CD4-positive, alpha-beta memory T cell (primary cell): ENCODE data around the gene CEP112. TPM values are rescaled to one million over a fixed set of nuclear protein-coding genes. Genes with fewer than 3 reads are reported as not detected.

ENCODE experiments used
- CTCF ChIA-PET: fragments of 350-600 bp; sonication (Branson Sonifier 250); formaldehyde crosslinking; loops from one replicate; lab custom pipeline; 2021; ENCODE audit warnings: inconsistent platforms; ENCODE audit not compliant: partially characterized antibody; lab: Charles Lee
- POLR2A ChIA-PET: fragments of 350-600 bp; sonication (Branson Sonifier 250); formaldehyde crosslinking; loops from one replicate; lab custom pipeline; 2021; ENCODE audit not compliant: partially characterized antibody; lab: Charles Lee
- DNase-seq, 5 donors: peaks; one replicate each; pipeline versions ENCODE4 v3.0.0 to v3.0.0-alpha.2; 2020 to 2022; ENCODE audit warnings: mixed read lengths in 1 of 5
- H3K27ac ChIP-seq: one replicate; pipeline ENCODE4 v1.7.0; 2013; ENCODE audit warnings: low read depth, low read length
- H3K27me3 ChIP-seq: 2 replicates; pipeline ENCODE4 v1.7.0; 2013; ENCODE audit warnings: mild to moderate bottlenecking, low read length, moderate library complexity; ENCODE audit not compliant: insufficient read depth
- H3K36me3 ChIP-seq: 2 replicates; pipeline ENCODE4 v1.7.0; 2013; ENCODE audit warnings: mild to moderate bottlenecking, low read length, moderate library complexity; ENCODE audit not compliant: insufficient read depth
- H3K4me1 ChIP-seq: 2 replicates; pipeline ENCODE4 v1.7.0; 2013; ENCODE audit warnings: mild to moderate bottlenecking, low read length, moderate library complexity; ENCODE audit not compliant: insufficient read depth
- H3K4me3 ChIP-seq, 2 donors: one replicate each; pipeline ENCODE4 v1.7.0; 2013; ENCODE audit warnings: low read length in 2 of 2, mild to moderate bottlenecking in 1 of 2
- H3K9me3 ChIP-seq, 2 donors: one replicate each; pipeline ENCODE4 v1.7.0; 2013; ENCODE audit warnings: low read length in 2 of 2, control low read depth in 1 of 2; ENCODE audit not compliant: control insufficient read depth in 1 of 2
- H3K27ac Mint-ChIP-seq, 7 donors: one replicate each; pipeline ENCODE4 v1.8.0; 2020 to 2021; ENCODE audit warnings: mixed read lengths in 7 of 7, mild to moderate bottlenecking in 6 of 7, inconsistent platforms in 3 of 7, moderate library complexity in 3 of 7
- H3K27me3 Mint-ChIP-seq, 2 donors: one replicate each; pipeline ENCODE4 v1.8.0; 2020 to 2021; ENCODE audit warnings: mixed read lengths in 2 of 2
- H3K36me3 Mint-ChIP-seq, 2 donors: one replicate each; pipeline ENCODE4 v1.8.0; 2020 to 2021; ENCODE audit warnings: mixed read lengths in 2 of 2, inconsistent platforms in 1 of 2, mild to moderate bottlenecking in 1 of 2
- H3K4me1 Mint-ChIP-seq, 4 donors: one replicate each; pipeline ENCODE4 v1.8.0; 2020 to 2021; ENCODE audit warnings: mixed read lengths in 4 of 4, mild to moderate bottlenecking in 1 of 4
- H3K4me3 Mint-ChIP-seq, 8 donors: one replicate each; pipeline ENCODE4 v1.8.0; 2020 to 2021; ENCODE audit warnings: mixed read lengths in 8 of 8, mild to moderate bottlenecking in 7 of 8, moderate library complexity in 6 of 8, inconsistent platforms in 3 of 8
- H3K9me3 Mint-ChIP-seq, 8 donors: one replicate each; pipeline ENCODE4 v1.8.0; 2020 to 2021; ENCODE audit warnings: mixed read lengths in 8 of 8, mild to moderate bottlenecking in 5 of 8, inconsistent platforms in 3 of 8, moderate library complexity in 1 of 8
- intact Hi-C: fragments of 100-400 bp; cut with micrococcal nuclease; formaldehyde crosslinking; loops from one replicate; pipeline ENCODE4 v1.15.1; 2023
- polyA plus RNA-seq, 2 donors: library from polyadenylated mRNA; unstranded; fragments of 300-500 nt; fragmentation: Illumina TruSeq; gene quantifications; one replicate each; pipeline ENCODE4 v1.2.3, GENCODE V29; 2021
- total RNA-seq, 2 experiments: library from RNA; stranded (reverse); gene quantifications; one replicate each; pipeline ENCODE4 v1.2.3, GENCODE V29; 2021

CEP112 gene
- total and polyA plus RNA-seq, 4 experiments from 2014 or later: 0.34 to 3.9 (median 1.4) TPM

- Histone ChIP-seq H3K9me3 (no peaks in the 10 kb centered on the region), H3K27ac (no peak overlapping the region), H3K27me3 (no peaks in the 10 kb centered on the region), H3K4me1 (no peaks in the 10 kb centered on the region), H3K4me3 (no peak overlapping the region), H3K36me3 (no peaks in the 10 kb centered on the region)
- no peak overlapping the region for H3K4me3 Mint-ChIP-seq
- H3K27me3 Mint-ChIP-seq: no peaks in the 10 kb centered on the region
- POLR2A ChIA-PET: no interaction called here
- H3K9me3 Mint-ChIP-seq: peaks cover 2 to 14% (median 8%) of the 10 kb centered on the region in 8 donors
- peaks cover 0 to 4% (median 0%) of the 10 kb centered on the region in 4 donors for H3K4me1 Mint-ChIP-seq
- DNase-seq: no peak
- intact Hi-C loops: no loop called here
- H3K36me3 Mint-ChIP-seq: peaks cover 5 to 11% of the 10 kb centered on the region in 2 donors
- CTCF ChIA-PET: no interaction called here
- no peak overlapping the region for H3K27ac Mint-ChIP-seq
These were observed 56.0 kb downstream of the CEP112 start for GRCh38 chr17:66135896-66136295.

DNA sequence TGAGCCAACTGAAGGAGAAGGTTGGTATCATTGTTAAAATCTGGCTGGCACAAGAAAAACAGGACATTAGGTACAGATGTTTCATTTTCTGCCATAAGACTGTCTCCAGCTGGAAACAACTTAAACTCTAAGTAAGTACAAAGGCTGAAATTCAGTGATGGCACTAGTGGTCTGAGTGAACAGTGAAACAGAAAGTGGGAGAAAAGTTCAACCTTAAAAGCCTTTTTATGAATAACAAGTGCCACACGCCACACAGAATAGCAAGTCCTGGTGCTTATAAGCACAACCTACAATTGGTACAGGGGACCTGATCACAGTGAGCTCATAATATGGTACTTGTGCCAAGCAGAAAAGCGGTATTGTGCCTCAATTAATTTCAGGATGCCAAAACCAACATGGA is 56.7 kb downstream of the CEP112 start:
- Histone ChIP-seq H3K4me3 (no peak overlapping the region), H3K27ac (no peak overlapping the region), H3K36me3 (no peaks in the 10 kb centered on the region), H3K27me3 (no peaks in the 10 kb centered on the region), H3K9me3 (no peaks in the 10 kb centered on the region), H3K4me1 (no peaks in the 10 kb centered on the region)
- intact Hi-C loops: no loop called here
- Mint-ChIP-seq H3K27ac (no peak overlapping the region), H3K36me3 (peaks cover 5 to 11% of the 10 kb centered on the region in 2 donors), H3K4me3 (no peak overlapping the region), H3K9me3 (peaks cover 2 to 14% (median 8%) of the 10 kb centered on the region in 8 donors), H3K27me3 (peaks cover 0 to 1% of the 10 kb centered on the region in 2 donors), H3K4me1 (peaks cover 0 to 4% (median 0%) of the 10 kb centered on the region in 4 donors)
- ChIA-PET CTCF (no interaction called here), POLR2A (no interaction called here)
- no peak for DNase-seq

DNA sequence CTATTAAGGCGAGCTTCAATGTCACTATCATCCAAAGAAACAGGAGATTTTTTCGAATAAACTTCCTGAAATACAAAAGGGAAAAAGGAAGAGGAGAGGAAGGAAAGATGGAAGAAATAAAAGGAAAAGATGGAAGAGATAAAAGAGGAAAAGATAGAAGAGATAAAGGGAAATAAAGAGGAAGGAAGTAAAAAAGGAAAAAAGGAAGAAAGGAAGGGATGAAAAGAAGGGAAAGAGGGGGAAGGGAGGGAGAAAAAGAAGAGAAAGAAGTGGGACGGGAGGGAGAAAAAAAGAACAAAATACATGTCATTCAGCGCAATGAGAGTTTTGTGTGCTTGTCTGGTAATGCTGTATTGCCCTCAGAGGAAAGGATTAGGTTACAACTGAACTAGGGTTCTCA is 62.2 kb downstream of the CEP112 start:
- Histone ChIP-seq H3K27me3 (no peaks in the 10 kb centered on the region), H3K27ac (no peak overlapping the region), H3K4me1 (no peaks in the 10 kb centered on the region), H3K4me3 (no peak overlapping the region), H3K36me3 (no peaks in the 10 kb centered on the region), H3K9me3 (no peaks in the 10 kb centered on the region)
- no peak for DNase-seq
- H3K9me3 Mint-ChIP-seq: no peaks in the 10 kb centered on the region
- POLR2A ChIA-PET: no interaction called here
- intact Hi-C loops: no loop called here
- H3K27ac Mint-ChIP-seq: no peak overlapping the region
- H3K36me3 Mint-ChIP-seq: no peaks in the 10 kb centered on the region
- peaks cover 1 to 3% of the 10 kb centered on the region in 2 donors for H3K27me3 Mint-ChIP-seq
- CTCF ChIA-PET: no interaction called here
- no peak overlapping the region for H3K4me3 Mint-ChIP-seq
- H3K4me1 Mint-ChIP-seq: no peaks in the 10 kb centered on the region

DNA sequence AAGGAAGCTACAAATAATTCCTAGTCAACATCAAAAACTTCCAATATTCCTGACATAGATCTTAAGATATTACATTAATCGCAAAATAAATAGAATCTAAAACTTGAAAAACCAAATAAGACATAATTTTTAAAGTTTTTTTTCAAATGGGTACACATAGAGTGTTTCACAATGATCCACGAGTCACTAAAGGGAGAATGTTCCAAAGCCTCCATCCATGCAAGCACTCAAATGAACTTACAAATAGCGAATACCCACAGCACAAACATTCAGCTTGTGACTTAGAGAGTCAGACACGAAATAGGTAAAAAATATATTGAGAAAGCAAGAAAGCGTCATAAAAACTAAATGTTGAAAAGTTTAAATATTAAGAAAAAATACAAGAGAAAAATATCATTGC is 65.7 kb downstream of the CEP112 start:
- no peaks in the 10 kb centered on the region for H3K27me3 ChIP-seq
- no peak overlapping the region for H3K27ac ChIP-seq
- POLR2A ChIA-PET: no interaction called here
- intact Hi-C loops: no loop called here
- no peak overlapping the region for H3K4me3 Mint-ChIP-seq
- peaks cover 0 to 8% (median 4%) of the 10 kb centered on the region in 8 donors for H3K9me3 Mint-ChIP-seq
- no peak for DNase-seq
- H3K27ac Mint-ChIP-seq: no peak overlapping the region
- H3K4me1 ChIP-seq: no peaks in the 10 kb centered on the region
- no peaks in the 10 kb centered on the region for H3K4me1 Mint-ChIP-seq
- no peaks in the 10 kb centered on the region for H3K36me3 ChIP-seq
- CTCF ChIA-PET: no interaction called here
- no peaks in the 10 kb centered on the region for H3K9me3 ChIP-seq
- H3K36me3 Mint-ChIP-seq: peaks cover 3% of the 10 kb centered on the region in 2 donors
- H3K4me3 ChIP-seq: no peak overlapping the region
- H3K27me3 Mint-ChIP-seq: peaks cover 4 to 5% of the 10 kb centered on the region in 2 donors

- H3K36me3 ChIP-seq: no peaks in the 10 kb centered on the region
- H3K4me3 Mint-ChIP-seq: no peak overlapping the region
- POLR2A ChIA-PET: no interaction called here
These were observed 68.8 kb downstream of the CEP112 start for GRCh38 chr17:66123163-66123562.

DNA sequence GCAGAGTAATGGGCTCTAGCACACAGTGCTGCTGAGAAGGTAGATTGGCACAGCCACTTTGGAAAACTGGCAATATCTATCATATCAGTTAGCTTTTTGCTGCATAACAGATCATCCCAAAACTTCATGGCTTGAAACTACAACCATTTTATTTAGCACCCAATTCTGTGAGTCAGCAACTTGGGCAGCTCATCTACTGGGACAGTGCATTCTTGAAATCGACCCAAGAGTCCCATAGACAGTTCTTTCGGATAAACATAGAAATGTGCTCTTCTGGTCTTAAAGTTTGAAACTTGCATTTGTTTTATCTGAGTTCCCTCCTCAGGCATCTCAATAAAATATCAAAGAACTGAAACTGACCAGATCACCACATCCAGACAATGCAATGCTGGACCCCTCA is 76.7 kb downstream of the CEP112 start:
- intact Hi-C loops: no loop called here
- Histone ChIP-seq H3K27me3 (no peaks in the 10 kb centered on the region), H3K36me3 (no peaks in the 10 kb centered on the region), H3K4me1 (no peaks in the 10 kb centered on the region), H3K4me3 (no peak overlapping the region), H3K27ac (no peak overlapping the region), H3K9me3 (no peaks in the 10 kb centered on the region)
- no peak for DNase-seq
- H3K27ac Mint-ChIP-seq: no peak overlapping the region
- no peaks in the 10 kb centered on the region for H3K27me3 Mint-ChIP-seq
- CTCF ChIA-PET: no interaction called here
- POLR2A ChIA-PET: no interaction called here
- H3K4me1 Mint-ChIP-seq: no peaks in the 10 kb centered on the region
- peaks cover 0 to 4% of the 10 kb centered on the region in 2 donors for H3K36me3 Mint-ChIP-seq
- H3K9me3 Mint-ChIP-seq: peaks cover 3 to 22% (median 12%) of the 10 kb centered on the region in 8 donors
- no peak overlapping the region for H3K4me3 Mint-ChIP-seq

More at GRCh38 chr17:66123163-66123562, 68.8 kb downstream of the CEP112 start:
- Mint-ChIP-seq H3K27ac (no peak overlapping the region), H3K36me3 (peaks cover 3 to 4% of the 10 kb centered on the region in 2 donors), H3K9me3 (peaks cover 0 to 21% (median 11%) of the 10 kb centered on the region in 8 donors), H3K27me3 (peaks cover 2 to 4% of the 10 kb centered on the region in 2 donors), H3K4me1 (no peaks in the 10 kb centered on the region)
- H3K4me3 ChIP-seq: no peak overlapping the region
- intact Hi-C loops: no loop called here
- H3K9me3 ChIP-seq: no peaks in the 10 kb centered on the region
- no peaks in the 10 kb centered on the region for H3K27me3 ChIP-seq
- H3K27ac ChIP-seq: no peak overlapping the region
- no peaks in the 10 kb centered on the region for H3K4me1 ChIP-seq
- DNase-seq: no peak
- CTCF ChIA-PET: no interaction called here

GRCh38 chr17:66114609-66115008 is 77.3 kb downstream of the CEP112 start:
- no peaks in the 10 kb centered on the region for H3K9me3 ChIP-seq
- CTCF ChIA-PET: no interaction called here
- H3K36me3 Mint-ChIP-seq: peaks cover 0 to 4% of the 10 kb centered on the region in 2 donors

GRCh38 chr17:66107731-66108130 is 84.2 kb downstream of the CEP112 start:
- Mint-ChIP-seq H3K4me1 (no peaks in the 10 kb centered on the region), H3K27ac (no peak overlapping the region), H3K36me3 (peaks cover 1 to 12% of the 10 kb centered on the region in 2 donors), H3K27me3 (peaks cover 0 to 2% of the 10 kb centered on the region in 2 donors), H3K4me3 (no peak overlapping the region), H3K9me3 (peaks cover 0 to 18% (median 8%) of the 10 kb centered on the region in 8 donors)
- CTCF ChIA-PET: no interaction called here
- Histone ChIP-seq H3K9me3 (no peaks in the 10 kb centered on the region), H3K4me1 (no peaks in the 10 kb centered on the region), H3K27me3 (no peaks in the 10 kb centered on the region), H3K27ac (no peak overlapping the region), H3K36me3 (no peaks in the 10 kb centered on the region), H3K4me3 (no peak overlapping the region)
- POLR2A ChIA-PET: no interaction called here
- intact Hi-C loops: no loop called here
- DNase-seq: no peak

More at GRCh38 chr17:66114609-66115008, 77.3 kb downstream of the CEP112 start:
- Mint-ChIP-seq H3K27me3 (no peaks in the 10 kb centered on the region), H3K9me3 (peaks cover 2 to 17% (median 11%) of the 10 kb centered on the region in 8 donors), H3K27ac (no peak overlapping the region), H3K4me3 (no peak overlapping the region), H3K4me1 (no peaks in the 10 kb centered on the region)
- no peak overlapping the region for H3K27ac ChIP-seq
- DNase-seq: no peak
- H3K27me3 ChIP-seq: no peaks in the 10 kb centered on the region
- intact Hi-C loops: no loop called here
- no peaks in the 10 kb centered on the region for H3K4me1 ChIP-seq
- H3K36me3 ChIP-seq: no peaks in the 10 kb centered on the region
- H3K4me3 ChIP-seq: no peak overlapping the region
- POLR2A ChIA-PET: no interaction called here
